Esophagus squamous epithelium (tissue), 4 donors: ENCODE results near the gene PTPN14.

ENCODE experiments used
- CTCF ChIP-seq, 6 experiments: fragments of 450-650 bp in 4 of 6; fragments of 200-600 bp in 2 of 6; sonication (generic) in 2 of 6; IDR thresholded peaks; one replicate each; pipeline ENCODE4 v1.5.1; 2016 to 2019; ENCODE audit warnings: antibody characterized with exemption in 6 of 6, mild to moderate bottlenecking in 4 of 6, moderate library complexity in 4 of 6
- POLR2A ChIP-seq, 4 donors: fragments of 450-650 bp; IDR thresholded peaks; one replicate each; pipeline ENCODE4 v1.6.1; 2017; ENCODE audit warnings: antibody characterized with exemption in 4 of 4, mild to moderate bottlenecking in 4 of 4, moderate library complexity in 3 of 4

- TF ChIP-seq CTCF (IDR thresholded peaks at IDR 0.05) (no peak), POLR2A (IDR thresholded peaks at IDR 0.05) (no peak)
These were observed 35.6 kb downstream of the PTPN14 start for GRCh38 chr1:214515544-214516433.
